GM21619 (cell line): ENCODE results near the gene RNF26.

Source experiments
- ATAC-seq: cut with Tn5 transposase; IDR thresholded peaks from one replicate; pipeline ENCODE4 v1.9.1; 2021; ENCODE audit not compliant: unreplicated experiment

RNF26 gene

DNA sequence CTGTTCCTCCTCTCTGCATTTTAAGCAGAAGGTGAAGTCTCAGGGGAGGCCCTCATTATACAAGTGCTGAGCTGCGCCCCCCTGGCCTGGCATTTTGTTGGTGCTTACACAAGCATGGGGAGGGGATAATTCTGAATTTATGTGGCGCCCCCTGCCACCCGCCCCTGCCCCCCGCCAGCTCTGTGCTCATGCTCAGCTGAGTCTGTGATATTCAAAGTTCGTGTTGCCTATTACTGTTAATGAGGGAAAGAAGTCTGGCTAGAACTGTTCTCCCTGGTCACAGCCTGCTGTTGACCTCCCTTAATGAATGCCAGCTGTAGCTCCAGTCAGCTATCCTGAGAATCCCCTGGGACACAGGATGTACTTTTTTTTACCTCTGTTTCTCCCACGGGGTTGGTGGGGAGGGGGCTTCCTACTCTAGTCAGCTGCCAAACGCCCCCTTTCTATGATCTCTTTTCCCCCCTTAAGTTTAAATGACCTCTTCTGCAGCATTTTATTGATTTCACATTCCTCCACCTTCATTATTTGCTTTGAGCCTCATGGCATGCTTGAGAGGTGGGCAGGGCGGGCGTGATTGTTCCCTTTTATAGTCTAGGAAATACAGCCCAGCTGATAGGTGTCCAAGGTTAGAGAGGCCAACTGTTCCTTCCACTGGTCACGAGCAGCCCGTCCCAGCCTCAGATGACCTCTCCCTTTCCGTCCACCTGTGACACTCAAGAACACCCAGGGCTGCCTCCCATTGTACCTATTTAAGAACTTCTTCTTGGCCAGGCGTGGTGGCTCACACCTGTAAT lies 35.0 kb downstream of the RNF26 start:
- ATAC-seq: no peak

- ATAC-seq: no peak
These were observed 36.2 kb downstream of the RNF26 start for GRCh38 chr11:119370486-119371046.

- ATAC-seq: no peak
These were observed 36.8 kb downstream of the RNF26 start for GRCh38 chr11:119371067-119371601.

GRCh38 chr11:119371778-119372182 lies 37.5 kb downstream of the RNF26 start:
- ATAC-seq: no peak

- ATAC-seq: no peak
These were observed 38.1 kb downstream of the RNF26 start for GRCh38 chr11:119372260-119373058.

GRCh38 chr11:119373059-119373920 lies 39.0 kb downstream of the RNF26 start:
- ATAC-seq: no peak

- no peak for ATAC-seq
These were observed 39.7 kb downstream of the RNF26 start for GRCh38 chr11:119373921-119374631.

DNA sequence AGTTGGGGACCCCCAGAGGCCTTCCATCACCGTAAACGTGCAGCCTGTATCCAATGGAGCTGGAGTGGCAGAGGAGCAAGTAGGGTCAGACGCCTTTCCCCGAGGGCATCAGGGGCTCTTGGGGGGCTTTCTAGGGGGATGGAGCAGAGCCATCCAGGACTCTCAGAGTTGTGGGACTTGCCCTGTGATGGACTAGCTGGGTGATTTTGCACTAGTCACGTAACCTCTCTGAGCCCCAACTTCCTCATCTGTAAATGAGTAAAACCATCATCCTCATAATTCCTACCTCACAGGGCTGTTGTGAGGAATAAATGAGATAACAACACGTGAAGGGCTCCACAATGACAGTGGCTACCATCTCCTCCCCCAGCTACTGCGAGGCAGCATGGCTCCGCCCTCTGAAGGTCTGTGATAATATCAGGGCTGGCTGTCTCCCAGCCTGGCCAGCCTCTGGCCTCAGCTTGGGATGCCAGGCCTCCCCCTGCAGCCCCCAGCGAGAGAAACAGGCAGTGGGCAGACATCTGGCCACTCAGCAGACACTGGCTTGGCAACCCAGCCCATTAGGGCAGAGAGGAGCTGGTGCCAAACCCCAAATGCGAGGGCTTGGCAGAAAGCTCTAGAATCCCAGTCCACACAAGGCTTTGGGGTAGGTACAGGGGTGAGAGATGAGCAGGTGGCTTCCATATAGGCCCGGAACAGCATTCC lies 40.5 kb downstream of the RNF26 start:
- ATAC-seq: no peak

GRCh38 chr11:119375337-119376196 lies 41.2 kb downstream of the RNF26 start:
- no peak for ATAC-seq

DNA sequence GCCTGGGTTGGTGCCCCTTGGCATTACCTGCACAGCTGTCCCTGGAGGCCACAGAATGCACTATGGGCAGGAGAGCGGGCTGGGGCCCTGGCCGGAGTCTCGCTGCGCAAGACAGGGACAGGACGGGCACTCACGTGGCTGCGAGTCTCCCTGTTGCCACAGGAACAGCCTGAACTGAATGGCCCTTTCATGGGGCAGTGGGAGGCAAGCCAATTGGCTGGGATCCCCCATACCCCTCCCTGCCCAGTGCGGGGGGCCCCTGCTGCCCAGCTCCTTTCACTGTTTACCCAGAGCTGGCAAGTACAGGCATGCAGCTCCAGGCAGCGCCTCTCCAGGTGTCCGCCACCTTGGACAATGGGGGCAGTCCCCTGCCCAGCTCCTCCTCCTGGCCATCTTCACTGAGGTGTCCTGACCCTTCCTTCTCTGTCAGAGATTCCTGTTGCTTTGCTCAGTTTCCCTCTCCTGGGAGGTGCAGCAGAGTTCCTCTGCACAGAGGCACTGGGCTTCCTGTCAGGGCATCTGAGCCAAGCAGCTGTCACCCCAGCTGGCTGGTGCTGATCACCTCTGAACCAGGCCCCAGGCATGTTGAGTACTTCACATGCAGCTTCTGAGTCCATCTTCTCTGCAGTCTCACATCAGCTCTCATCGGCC lies 42.0 kb downstream of the RNF26 start:
- no peak for ATAC-seq

DNA sequence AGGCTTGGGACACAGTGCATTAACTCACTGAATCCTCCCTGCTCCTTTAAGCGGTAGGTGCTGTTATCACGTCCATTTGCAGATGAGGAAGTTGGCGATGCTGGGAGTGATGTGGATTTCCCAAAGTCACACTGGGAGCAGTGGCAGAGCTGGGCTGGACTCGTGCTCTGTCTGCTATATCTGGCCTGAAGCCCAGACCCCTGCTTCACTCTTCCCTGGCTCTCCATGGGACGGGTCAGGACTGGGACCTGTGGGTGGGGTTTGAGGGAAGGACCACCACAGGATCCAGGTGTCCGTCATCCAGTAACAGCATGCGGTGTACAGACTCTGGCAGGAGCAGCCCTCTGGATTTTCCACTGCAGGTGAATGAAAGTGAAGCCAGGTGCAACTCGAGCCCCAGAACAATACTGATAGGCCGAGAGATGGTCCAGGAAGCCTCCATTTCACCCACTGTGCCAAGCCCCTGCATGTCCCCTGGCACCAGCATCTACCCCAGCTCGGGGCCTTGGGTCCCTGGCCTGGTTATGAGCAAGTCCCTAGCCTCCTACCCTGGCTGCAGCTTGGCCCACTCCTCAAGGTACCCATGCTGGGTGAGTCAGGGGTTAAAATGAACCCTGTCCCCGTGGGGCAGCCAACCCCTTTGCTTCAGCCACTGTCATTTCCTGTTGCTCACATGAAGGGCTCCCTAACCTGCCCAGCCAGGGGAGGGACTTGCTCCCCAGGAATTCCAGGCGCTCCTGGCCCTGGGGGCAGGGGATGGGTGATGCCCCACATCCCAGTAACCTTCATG lies 43.0 kb downstream of the RNF26 start:
- no peak for ATAC-seq

GRCh38 chr11:119377961-119378667 lies 43.8 kb downstream of the RNF26 start:
- ATAC-seq: no peak

DNA sequence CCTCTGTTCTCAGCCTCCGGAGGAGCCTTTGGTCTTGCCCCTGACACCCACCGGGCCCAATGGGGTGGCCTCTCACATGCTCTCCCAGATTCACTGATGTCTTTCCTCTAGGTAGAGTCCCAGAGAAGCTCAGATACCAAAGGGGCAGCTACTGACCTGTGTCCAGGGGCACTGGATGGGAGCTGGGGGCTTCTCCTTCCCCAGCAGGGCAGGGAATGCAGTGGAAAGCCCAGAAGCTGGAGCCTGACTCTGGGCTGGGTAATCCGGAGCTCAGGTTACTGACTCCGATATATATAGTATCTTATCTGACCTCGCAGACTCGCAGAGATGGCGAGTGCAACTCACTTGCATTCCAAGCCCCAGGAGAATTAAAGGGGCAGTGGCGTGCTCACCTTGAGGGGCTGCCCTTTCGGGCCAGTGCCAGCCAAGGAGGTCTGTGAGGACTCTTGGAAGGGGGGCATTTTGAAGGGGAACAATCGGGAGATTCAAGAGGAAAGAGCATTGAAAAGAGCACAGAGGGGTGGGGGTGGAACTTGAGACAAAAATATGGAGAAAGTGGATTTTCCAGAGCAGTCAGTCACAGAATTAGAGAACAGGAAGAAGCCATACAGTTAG lies 44.6 kb downstream of the RNF26 start:
- no peak for ATAC-seq

- ATAC-seq: no peak
These were observed 46.0 kb downstream of the RNF26 start for GRCh38 chr11:119380160-119380826.

DNA sequence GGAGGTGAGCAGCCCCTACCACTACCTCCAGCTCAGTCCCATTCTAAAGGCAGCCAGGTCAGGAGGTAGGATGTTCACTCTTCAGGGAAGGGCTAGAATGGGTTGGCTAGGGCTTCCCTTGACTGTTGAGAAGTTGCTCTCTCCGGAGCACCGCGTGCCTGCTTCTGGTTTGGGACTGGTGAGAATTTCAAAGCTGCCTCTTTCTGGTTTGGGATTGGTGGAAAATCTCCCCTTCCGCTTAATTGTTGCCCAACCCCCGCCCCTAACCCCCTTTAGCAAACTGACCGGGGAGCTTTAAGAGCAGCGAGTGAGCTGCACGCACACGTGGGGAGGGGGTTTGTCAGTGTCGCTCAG lies 46.5 kb downstream of the RNF26 start:
- ATAC-seq: no peak
